HepG2 (cell line): ENCODE results near the gene ZNF281. TPM values are rescaled to one million over a fixed set of nuclear protein-coding genes. Genes with fewer than 3 reads are reported as not detected.
A peak's percentile ranks its signal among the peaks of the same experiment; 100 is the strongest.

Experiments used
- ATAC-seq: fragments of 200-7000 bp; cut with Tn5 transposase; 3 replicates; pipeline ENCODE4 v1.9.1; 2020; ENCODE audit warnings: mild to moderate bottlenecking, moderate library complexity
- BruUV-seq: library from RNA; stranded (reverse); fragments of 400-500 nt; replicated peaks from 2 replicates; lab custom pipeline; 2021; lab: Mats Ljungman, UMichigan
- CTCF ChIA-PET: fragments of 300-600 bp; formaldehyde crosslinking; extraction: SDS; loops from one replicate; lab custom pipeline; 2021; ENCODE audit warnings: low total read pairs, inconsistent platforms, low intra/inter-chr PET ratio; lab: Yijun Ruan, JAX
- POLR2A ChIA-PET: fragments of 350-600 bp; sonication (Branson Sonifier 250); formaldehyde crosslinking; loops from one replicate; lab custom pipeline; 2020; ENCODE audit warnings: antibody characterized with exemption, inconsistent platforms; lab: Yijun Ruan, JAX
- DNase-seq: peaks from one replicate; pipeline ENCODE4 v3.0.0-alpha.2; 2015; ENCODE audit warnings: low spot score
- FAIRE-seq: peaks from 3 replicates; lab custom pipeline; 2011; peaks lifted over from hg19 to GRCh38; lab: Jason Lieb, UNC
- H2AFZ ChIP-seq: one replicate; pipeline ENCODE4 v1.6.1; 2011; ENCODE audit warnings: low read length, inconsistent platforms
- H3K27ac ChIP-seq: fragments of 300-600 bp; 3 replicates; pipeline ENCODE4 v1.8.0; 2011; ENCODE audit warnings: mixed run types, mild to moderate bottlenecking, mixed read lengths, low read length, inconsistent platforms; ENCODE audit not compliant: insufficient read depth; ENCODE audit errors: extremely low read length
- H3K27me3 ChIP-seq, 2 experiments: fragments of 200-600 bp in 1 of 2; 2 replicates in 1 of 2; 3 replicates in 1 of 2; pipeline versions ENCODE4 v1.6.0 to v1.8.0; 2011; ENCODE audit warnings: low read length in 2 of 2, mild to moderate bottlenecking in 2 of 2, moderate library complexity in 2 of 2, inconsistent platforms in 1 of 2; ENCODE audit not compliant: insufficient read depth in 2 of 2, control insufficient read depth in 1 of 2
- H3K36me3 ChIP-seq, 2 experiments: fragments of 200-600 bp in 1 of 2; replicated peaks in 1 of 2; 2 replicates in 1 of 2; 3 replicates in 1 of 2; pipeline versions ENCODE4 v1.5.1 to v1.8.0; 2011; ENCODE audit warnings: low read length in 2 of 2, inconsistent platforms in 1 of 2; ENCODE audit not compliant: insufficient read depth in 2 of 2, control insufficient read depth in 1 of 2
- H3K4me1 ChIP-seq: 2 replicates; pipeline ENCODE4 v1.5.1; 2012; ENCODE audit warnings: low read length, inconsistent platforms; ENCODE audit not compliant: insufficient read depth
- H3K4me2 ChIP-seq: 2 replicates; pipeline ENCODE4 v1.6.0; 2011; ENCODE audit warnings: low read depth, low read length, inconsistent platforms
- H3K4me3 ChIP-seq, 3 experiments: fragments of 200-600 bp in 1 of 3; sonication (generic), shearing (Covaris generic) in 1 of 3; replicated peaks in 1 of 3; 2 replicates each; pipeline ENCODE4 v1.5.1; 2011 to 2016; ENCODE audit warnings: low read length in 3 of 3, inconsistent platforms in 2 of 3, low read depth in 2 of 3, mild to moderate bottlenecking in 2 of 3, control low read depth in 1 of 3, mixed read lengths in 1 of 3; ENCODE audit not compliant: insufficient read depth in 1 of 3
- H3K79me2 ChIP-seq: one replicate; pipeline ENCODE4 v1.6.1; 2011; ENCODE audit warnings: low read length, inconsistent platforms; ENCODE audit not compliant: insufficient read depth
- H3K9ac ChIP-seq: 2 replicates; pipeline ENCODE4 v1.6.0; 2011; ENCODE audit warnings: mild to moderate bottlenecking, low read depth, low read length, inconsistent platforms; ENCODE audit not compliant: insufficient read depth
- H3K9me3 ChIP-seq: 2 replicates; pipeline ENCODE4 v1.5.1; 2012; ENCODE audit warnings: mild to moderate bottlenecking, low read length
- H4K20me1 ChIP-seq: 2 replicates; pipeline ENCODE4 v1.6.0; 2011; ENCODE audit warnings: inconsistent platforms, mild to moderate bottlenecking, low read length, moderate library complexity; ENCODE audit not compliant: insufficient read depth
- AGO2 ChIP-seq: fragments of 200-400 bp; formaldehyde crosslinking; optimal IDR thresholded peaks from 2 replicates; pipeline ENCODE3; 2017; ENCODE audit warnings: mild to moderate bottlenecking, low read depth, low read length, moderate library complexity
- DMTF1 ChIP-seq: sonication (generic); formaldehyde crosslinking; IDR thresholded peaks from 2 replicates; pipeline ENCODE4 v1.4.0; 2020; ENCODE audit warnings: mild to moderate bottlenecking, missing genetic modification reagents
- EHMT2 ChIP-seq: fragments of 200-600 bp; sonication (generic); IDR thresholded peaks from 2 replicates; pipeline ENCODE4 v1.7.0; 2017; ENCODE audit warnings: antibody characterized with exemption, low read depth, low read length, borderline replicate concordance
- FOXA3 ChIP-seq: IDR thresholded peaks from 2 replicates; pipeline ENCODE4 v1.6.1; 2016; ENCODE audit warnings: missing genetic modification reagents, missing compliant biosample characterization
- FOXK1 ChIP-seq: sonication (generic); formaldehyde crosslinking; IDR thresholded peaks from 2 replicates; pipeline ENCODE4 v1.4.0; 2020; ENCODE audit warnings: low read depth, missing genetic modification reagents, borderline replicate concordance
- GATAD2A ChIP-seq: IDR thresholded peaks from 2 replicates; pipeline ENCODE4 v1.6.1; 2016
- ISL2 ChIP-seq: sonication (generic); formaldehyde crosslinking; IDR thresholded peaks from 2 replicates; pipeline ENCODE4 v1.5.0; 2020; ENCODE audit warnings: missing genetic modification reagents
- KLF16 ChIP-seq, 2 experiments: sonication (generic) in 1 of 2; formaldehyde crosslinking in 1 of 2; IDR thresholded peaks; 2 replicates each; pipeline versions ENCODE4 v1.6.1 to v1.8.0; 2016 to 2023; ENCODE audit warnings: missing genetic modification reagents in 2 of 2, missing compliant biosample characterization in 1 of 2
- KLF9 ChIP-seq: IDR thresholded peaks from 2 replicates; pipeline ENCODE4 v1.6.1; 2016; ENCODE audit warnings: low read depth
- NCOR1 ChIP-seq: fragments of 200-600 bp; sonication (generic); IDR thresholded peaks from 2 replicates; pipeline ENCODE4 v1.7.0; 2017; ENCODE audit warnings: antibody characterized with exemption, low read length, borderline replicate concordance
- NR2F1 ChIP-seq, 2 experiments: fragments of 450-650 bp in 1 of 2; formaldehyde crosslinking in 1 of 2; IDR thresholded peaks; 2 replicates each; pipeline versions ENCODE4 v1.5.0 to v1.6.1; 2016 to 2020; ENCODE audit warnings: mild to moderate bottlenecking in 1 of 2, missing compliant biosample characterization in 1 of 2, missing genetic modification reagents in 1 of 2, moderate library complexity in 1 of 2
- POGZ ChIP-seq: sonication (generic); formaldehyde crosslinking; IDR thresholded peaks from 2 replicates; pipeline ENCODE4 v1.4.0; 2020; ENCODE audit warnings: mild to moderate bottlenecking, missing genetic modification reagents
- RXRB ChIP-seq: IDR thresholded peaks from 2 replicates; pipeline ENCODE4 v1.6.1; 2016; ENCODE audit warnings: borderline replicate concordance, missing genetic modification reagents, missing compliant biosample characterization
- SAP130 ChIP-seq: IDR thresholded peaks from 2 replicates; pipeline ENCODE4 v1.6.1; 2016; ENCODE audit warnings: low read depth
- THAP11 ChIP-seq: IDR thresholded peaks from 2 replicates; pipeline ENCODE4 v1.6.1; 2016; ENCODE audit warnings: missing biosample characterization, missing genetic modification reagents
- ZFP41 ChIP-seq: sonication (generic); formaldehyde crosslinking; IDR thresholded peaks from 2 replicates; pipeline ENCODE4 v1.4.0; 2020; ENCODE audit warnings: mild to moderate bottlenecking, missing genetic modification reagents, borderline replicate concordance
- ZNF281 ChIP-seq: sonication (generic); formaldehyde crosslinking; IDR thresholded peaks from 2 replicates; pipeline ENCODE4 v1.4.0; 2020; ENCODE audit warnings: missing genetic modification reagents, borderline replicate concordance
- ZNF362 ChIP-seq: sonication (generic); formaldehyde crosslinking; IDR thresholded peaks from 2 replicates; pipeline ENCODE4 v1.4.0; 2020; ENCODE audit warnings: missing genetic modification reagents, mild to moderate bottlenecking, borderline replicate concordance
- ZNF780A ChIP-seq: sonication (generic); formaldehyde crosslinking; IDR thresholded peaks from 2 replicates; pipeline ENCODE4 v1.8.0; 2022; ENCODE audit warnings: mild to moderate bottlenecking, missing genetic modification reagents, moderate library complexity
- WGBS: methylation state at CpG from one replicate; pipeline ENCODE4 v1.1.6; 2017; ENCODE audit warnings: low lambda C conversion rate; 5-methylcytosine and 5-hydroxymethylcytosine counted together
- in situ Hi-C: cut with HindIII; loops from 2 replicates; pipeline ENCODE4 v1.10.0; 2017; ENCODE audit warnings: low pct_unique_long_range_greater_than_20kb; ENCODE audit not compliant: extremely low pct_ligation_motif_present
- intact Hi-C: fragments of 100-400 bp; cut with micrococcal nuclease; formaldehyde crosslinking; loops from one replicate; pipeline ENCODE4 v1.10.0; 2022; ENCODE audit not compliant: unreplicated experiment
- polyA plus RNA-seq, 8 experiments: library from polyadenylated mRNA; depleted of rRNA in 3 of 8; stranded (reverse) in 7 of 8; unstranded in 1 of 8; fragments of >200 nt; fragmentation: Illumina TruSeq in 4 of 8; extraction: Trizol in 4 of 8; gene quantifications; 2 replicates each; pipeline versions ENCODE4 v1.2.1 to v1.2.3, GENCODE V29; 2011 to 2016; ENCODE audit warnings: low read depth in 4 of 8, missing spikeins in 1 of 8, mixed read lengths in 1 of 8; ENCODE audit not compliant: insufficient read depth in 1 of 8
- total RNA-seq, 5 experiments: library from RNA; depleted of rRNA; stranded (reverse); fragments of >200 nt; fragmentation: Illumina TruSeq; extraction: Trizol; gene quantifications; 2 replicates each; pipeline ENCODE4 v1.2.3, GENCODE V29; 2016; ENCODE audit warnings: low read depth in 1 of 5

The ZNF281 gene
- total and polyA plus RNA-seq, 2 of the 13 experiments (the other 11 are each of a cell fraction or from before 2014, with no cell fraction given) = 7.7 to 20.6 TPM

- POLR2A ChIA-PET = interaction anchor here (0.8 to 2.5 kb wide), 7 partner anchors 10 to 111 kb away, joined by 3 to 15 read pairs (median 6); partner anchors contain the start of gene ZNF281
- Histone ChIP-seq H3K4me2 (peak overlapping the region; percentile 70), H3K9me3 (no peaks in the 10 kb centered on the region), H4K20me1 (no peaks in the 10 kb centered on the region), H3K79me2 (no peaks in the 10 kb centered on the region), H2AFZ (no peak overlapping the region), H3K9ac (peak overlapping the region; percentile 47; the same call in 1 of the 2 replicates), H3K27me3 (no peaks in the 10 kb centered on the region), H3K36me3 (no peaks in the 10 kb centered on the region; a peak in 1 of 5 replicates), H3K4me1 (peaks cover 95% of the 10 kb centered on the region), H3K27ac (peak overlapping the region; percentile 77), H3K4me3 (peak overlapping the region; percentile 14 to 47 (median 39); a peak in 4 of 6 replicates)
- FAIRE-seq (peak; percentile 67), ATAC-seq (peak; percentile 23; the same call in 2 of the 3 replicates), DNase-seq (peak; percentile 84)
- intact Hi-C loops = loop anchor here (2.0 to 10.0 kb wide), 3 partner anchors 37 to 59 kb away; partner anchors contain the start of gene ZNF281
- CTCF ChIA-PET = no interaction called here
- BruUV-seq = no TSS peak
- WGBS = under 1% methylated on average over 5 of the region's 5 CpGs
- in situ Hi-C loops = no loop called here
- peak; percentile 68; the same call in 1 of the 2 replicates for TF ChIP-seq GATAD2A (CRISPR knock-in tag)
- TF ChIP-seq ISL2 (CRISPR knock-in tag) = peak; percentile 47; the same call in 1 of the 2 replicates
- 0 out of 2 replicates have a peak, but pooled peaks have one; percentile 20 for TF ChIP-seq FOXK1 (CRISPR knock-in tag)
- TF ChIP-seq AGO2 = no peak
- TF ChIP-seq SAP130 (CRISPR knock-in tag) = peak; percentile 9; the same call in 1 of the 2 replicates
- TF ChIP-seq NR2F1 (CRISPR knock-in tag; IDR thresholded peaks at IDR 0.05) = no peak
- TF ChIP-seq POGZ = peak; percentile 17; the same call in 1 of the 2 replicates
- TF ChIP-seq DMTF1 = no peak
- TF ChIP-seq KLF9 (CRISPR knock-in tag) = 0 out of 2 replicates have a peak, but pooled peaks have one; percentile 22
- peak; percentile 81 for TF ChIP-seq ZNF281 (CRISPR knock-in tag)
- TF ChIP-seq KLF16 (CRISPR knock-in tag; IDR thresholded peaks at IDR 0.05) = peak in 1 of 2 experiments; percentile 22; a peak in 2 of 4 replicates
- no peak for TF ChIP-seq ZNF780A (CRISPR knock-in tag)
- TF ChIP-seq NCOR1 = peak; percentile 60; the same call in 1 of the 2 replicates
- TF ChIP-seq EHMT2 = peak; percentile 36; the same call in 1 of the 2 replicates
- TF ChIP-seq ZFP41 = no peak
- TF ChIP-seq RXRB (CRISPR knock-in tag) = peak; percentile 9; the same call in 1 of the 2 replicates
- TF ChIP-seq FOXA3 (CRISPR knock-in tag) = peak; percentile 34; the same call in 1 of the 2 replicates
- TF ChIP-seq THAP11 (CRISPR knock-in tag) = no peak
- TF ChIP-seq ZNF362 = no peak
Observed at GRCh38 chr1:200373811-200374231, 36.0 kb downstream of the ZNF281 start.
